ENCODE measurements around the gene ABCB11. TPM values are rescaled to one million over a fixed set of nuclear protein-coding genes. Genes with fewer than 3 reads are reported as not detected.

Gene ABCB11
- total and polyA plus RNA-seq, 9 of the 15 experiments (the other 6 are each of a cell fraction or from before 2014, with no cell fraction given), result 0.04 to 0.51 (median 0.10) TPM; not detected in 1

DNA sequence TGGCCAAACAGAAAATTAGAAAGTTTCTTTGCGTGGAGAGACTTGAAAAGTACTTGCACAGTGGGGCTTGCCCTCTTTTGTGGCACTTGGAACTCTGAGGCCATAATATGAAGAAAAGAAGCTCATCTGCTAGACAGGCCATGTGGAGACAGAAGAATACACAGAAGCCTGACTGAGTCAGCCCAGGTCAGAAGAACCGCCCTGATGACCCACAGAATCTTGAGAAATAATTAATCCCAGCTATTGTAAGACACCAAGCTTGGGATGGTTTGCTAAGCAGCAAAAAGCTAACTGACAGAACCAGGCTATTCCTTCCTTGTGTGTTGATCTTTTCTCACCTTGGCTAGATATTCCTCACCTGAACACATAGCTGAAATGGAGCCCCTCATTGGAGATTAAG, 96.3 kb downstream of the ABCB11 start:
- Histone ChIP-seq H3K27ac (ENCODE audit: extremely low read depth, low read depth, low read length) (peak overlapping the region; percentile 78; the same call in 2 of the 3 replicates), H3K4me2 (ENCODE audit: insufficient read depth, low read length) (peak overlapping the region; percentile 4; the same call in 1 of the 2 replicates), H3K4me1 (replicated peaks in 1 of 2; ENCODE audit: control insufficient read depth in 2 of 2, insufficient read depth in 2 of 2, low read length in 2 of 2) (peaks cover 5 to 42% of the 10 kb centered on the region in 2 experiments), H3K36me3 (ENCODE audit: control insufficient read depth, insufficient read depth, low read length) (no peaks in the 10 kb centered on the region; the same call in 2 of the 3 replicates), H4K20me1 (replicated peaks; ENCODE audit: control insufficient read depth, insufficient read depth, low read length) (no peaks in the 10 kb centered on the region), H3K9ac (ENCODE audit: insufficient read depth in 1 of 2, low read depth in 2 of 2, low read length in 2 of 2) (no peak overlapping the region), H2AFZ (ENCODE audit: low read depth, low read length) (peak overlapping the region; percentile 78), H3K9me3 (replicated peaks; ENCODE audit: control insufficient read depth, insufficient read depth, low read depth, low read length) (no peaks in the 10 kb centered on the region), H3K9me1 (ENCODE audit: control insufficient read depth, insufficient read depth, low read length) (no peaks in the 10 kb centered on the region), H3K79me2 (ENCODE audit: control insufficient read depth, insufficient read depth, low read length) (no peaks in the 10 kb centered on the region), H3K27me3 (ENCODE audit: control insufficient read depth in 2 of 2, insufficient read depth in 2 of 2, low read length in 2 of 2) (no peaks in the 10 kb centered on the region), H3K4me3 (no peak overlapping the region)
- TF ChIP-seq PHF8 (IDR thresholded peaks at IDR 0.05; ENCODE audit: borderline replicate concordance, low read length), result no peak
- TF ChIP-seq CBX2 (IDR thresholded peaks at IDR 0.05; ENCODE audit: insufficient read depth, low read length, poor library complexity, severe bottlenecking), result no peak
- TF ChIP-seq CAMTA2 (CRISPR knock-in tag; conservative IDR thresholded peaks at IDR 0.05), result no peak
- no peak for TF ChIP-seq ZNF324 (CRISPR knock-in tag; IDR thresholded peaks at IDR 0.05)
- TF ChIP-seq ZFX (CRISPR knock-in tag; IDR thresholded peaks at IDR 0.05), result no peak
- TF ChIP-seq, protein P1, sequence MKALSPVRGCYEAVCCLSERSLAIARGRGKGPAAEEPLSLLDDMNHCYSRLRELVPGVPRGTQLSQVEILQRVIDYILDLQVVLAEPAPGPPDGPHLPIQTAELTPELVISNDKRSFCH (CRISPR knock-in tag; IDR thresholded peaks at IDR 0.05), result no peak
- TF ChIP-seq, protein P1 (tag; IDR thresholded peaks at IDR 0.05), result 0 out of 2 replicates have a peak, but pooled peaks have one; percentile 15
- TF ChIP-seq CXXC5 (CRISPR knock-in tag; IDR thresholded peaks at IDR 0.05), result 0 out of 2 replicates have a peak, but pooled peaks have one; percentile 5
- TF ChIP-seq POU5F1 (IDR thresholded peaks at IDR 0.05; ENCODE audit: borderline replicate concordance, low read depth, low read length, partially characterized antibody), result no peak
- no peak for TF ChIP-seq ZNF551 (CRISPR knock-in tag; IDR thresholded peaks at IDR 0.05)
- TF ChIP-seq ZNF764 (CRISPR knock-in tag; IDR thresholded peaks at IDR 0.05; ENCODE audit: low read depth), result no peak
- TF ChIP-seq LCOR (CRISPR knock-in tag; IDR thresholded peaks at IDR 0.05), result no peak
- no peak for TF ChIP-seq ZEB2 (IDR thresholded peaks at IDR 0.05)
- no peak for TF ChIP-seq TEAD2 (tag; IDR thresholded peaks at IDR 0.05)
- ChIA-PET POLR2A (interaction anchor here (0.5 to 2.4 kb wide), 3 partner anchors 10 to 91 kb away, joined by 3 to 9 read pairs (median 3); no protein-coding TSS in a partner anchor), CTCF (ENCODE audit: low intra/inter-chr PET ratio) (no interaction called here)
- ATAC-seq (peak; percentile 1; the same call in 2 of the 3 replicates), DNase-seq (ENCODE audit: extremely low read depth in 1 of 4, low spot score in 3 of 4) (no peak), FAIRE-seq (no peak)
- intact Hi-C loops (cut with micrococcal nuclease), result loop anchor here (5.0 kb wide), 2 partner anchors 83 to 588 kb away; no protein-coding TSS in a partner anchor
- BruUV-seq (replicated peaks), result no TSS peak
- 58% methylated on average over 2 of the region's 2 CpGs for WGBS (ENCODE audit: insufficient coverage, low coverage, missing lambda C conversion rate)
- in situ Hi-C loops (cut with MboI), result no loop called here
